Neutrophil (primary cell): ENCODE data around the gene ATP5F1C.

ENCODE experiments used
- H3K27ac ChIP-seq: fragments of 200-600 bp; sonication (generic); 2 replicates; pipeline ENCODE4 v1.5.1; 2016; ENCODE audit warnings: mild to moderate bottlenecking, moderate library complexity
- H3K27me3 ChIP-seq: fragments of 200-600 bp; sonication (generic); 2 replicates; pipeline ENCODE4 v1.6.0; 2016; ENCODE audit warnings: mild to moderate bottlenecking
- H3K36me3 ChIP-seq: fragments of 200-600 bp; sonication (generic); 2 replicates; pipeline ENCODE4 v1.5.1; 2017
- H3K4me1 ChIP-seq, 2 experiments: fragments of 200-600 bp in 1 of 2; sonication (generic) in 1 of 2; 1 replicate in 1 of 2; 2 replicates in 1 of 2; pipeline versions ENCODE4 v1.5.1 to v1.6.1; 2013 to 2016; ENCODE audit warnings: low read depth in 1 of 2, low read length in 1 of 2, mild to moderate bottlenecking in 1 of 2, moderate library complexity in 1 of 2; ENCODE audit not compliant: control insufficient read depth in 1 of 2, insufficient read depth in 1 of 2
- H3K4me3 ChIP-seq, 2 experiments: fragments of 200-600 bp in 1 of 2; sonication (generic) in 1 of 2; 1 replicate in 1 of 2; 2 replicates in 1 of 2; pipeline ENCODE4 v1.5.1; 2013 to 2016; ENCODE audit warnings: low read depth in 1 of 2, low read length in 1 of 2, mild to moderate bottlenecking in 1 of 2, moderate library complexity in 1 of 2
- H3K9me3 ChIP-seq: fragments of 200-600 bp; sonication (generic); 2 replicates; pipeline ENCODE4 v1.5.1; 2016
- CTCF ChIP-seq: fragments of 200-600 bp; sonication (generic); IDR thresholded peaks from 2 replicates; pipeline ENCODE4 v1.5.1; 2016; ENCODE audit warnings: antibody characterized with exemption

ATP5F1C gene

GRCh38 chr10:7795605-7796004, 7.6 kb downstream of the ATP5F1C start:
- H3K4me1 ChIP-seq = no peaks in the 10 kb centered on the region
- peaks cover 36% of the 10 kb centered on the region for H3K36me3 ChIP-seq
- no peak overlapping the region for H3K4me3 ChIP-seq
- no peaks in the 10 kb centered on the region for H3K9me3 ChIP-seq
- no peak for TF ChIP-seq CTCF
- no peaks in the 10 kb centered on the region for H3K27me3 ChIP-seq
- H3K27ac ChIP-seq = no peak overlapping the region

- no peak overlapping the region for H3K27ac ChIP-seq
- no peaks in the 10 kb centered on the region for H3K9me3 ChIP-seq
- H3K36me3 ChIP-seq = peaks cover 56% of the 10 kb centered on the region
- no peak overlapping the region for H3K4me3 ChIP-seq
- H3K27me3 ChIP-seq = no peaks in the 10 kb centered on the region
- no peak for TF ChIP-seq CTCF
- no peaks in the 10 kb centered on the region for H3K4me1 ChIP-seq
Measured at GRCh38 chr10:7797582-7797981, 9.6 kb downstream of the ATP5F1C start.

GRCh38 chr10:7802606-7803005, 14.6 kb downstream of the ATP5F1C start:
- TF ChIP-seq CTCF = no peak
- peaks cover 94% of the 10 kb centered on the region for H3K36me3 ChIP-seq

GRCh38 chr10:7804216-7804615, 16.2 kb downstream of the ATP5F1C start:
- H3K9me3 ChIP-seq = no peaks in the 10 kb centered on the region
- H3K4me1 ChIP-seq = no peaks in the 10 kb centered on the region
- no peaks in the 10 kb centered on the region for H3K27me3 ChIP-seq
- no peak overlapping the region for H3K4me3 ChIP-seq
- TF ChIP-seq CTCF = no peak
- H3K27ac ChIP-seq = no peak overlapping the region
- peaks cover 89% of the 10 kb centered on the region for H3K36me3 ChIP-seq

More at GRCh38 chr10:7802606-7803005, 14.6 kb downstream of the ATP5F1C start:
- Histone ChIP-seq H3K27me3 (no peaks in the 10 kb centered on the region), H3K9me3 (no peaks in the 10 kb centered on the region), H3K4me3 (no peak overlapping the region), H3K27ac (no peak overlapping the region), H3K4me1 (no peaks in the 10 kb centered on the region)

- H3K27me3 ChIP-seq = no peaks in the 10 kb centered on the region
- H3K27ac ChIP-seq = no peak overlapping the region
- no peaks in the 10 kb centered on the region for H3K4me1 ChIP-seq
- no peak overlapping the region for H3K4me3 ChIP-seq
- no peak for TF ChIP-seq CTCF
- no peaks in the 10 kb centered on the region for H3K9me3 ChIP-seq
- H3K36me3 ChIP-seq = peaks cover 84% of the 10 kb centered on the region
Measured at GRCh38 chr10:7804741-7805140, 16.8 kb downstream of the ATP5F1C start.
